Measurements from ENCODE around the gene ANO7. TPM values are rescaled to one million over a fixed set of nuclear protein-coding genes. Genes with fewer than 3 reads are reported as not detected.
A peak's percentile ranks its signal among the peaks of the same experiment; 100 is the strongest.

ANO7 gene
- total and polyA plus RNA-seq, 2 of the 13 experiments (the other 11 are each of a cell fraction or from before 2014, with no cell fraction given): 4.1 to 4.9 TPM

GRCh38 chr2:241148891-241149674 lies 39.4 kb upstream of the ANO7 start, which contains the start of gene PASK (continued):
- TF ChIP-seq ZBED4 (CRISPR knock-in tag; IDR thresholded peaks at IDR 0.05; ENCODE audit: borderline replicate concordance) (peak; percentile 42; the same call in 1 of the 2 replicates), ZNF788 (CRISPR knock-in tag; IDR thresholded peaks at IDR 0.05; ENCODE audit: borderline replicate concordance) (peak; percentile 50; the same call in 1 of the 2 replicates), CHD2 (IDR thresholded peaks at IDR 0.05; ENCODE audit: low read depth, low read length) (0 out of 2 replicates have a peak, but pooled peaks have one; percentile 45), ZGPAT (CRISPR knock-in tag; IDR thresholded peaks at IDR 0.05) (no peak; the same call in 1 of the 2 replicates), ZNF280D (CRISPR knock-in tag; IDR thresholded peaks at IDR 0.05) (no peak), BRD4 (CRISPR knock-in tag; IDR thresholded peaks at IDR 0.05) (peak; percentile 36; the same call in 1 of the 2 replicates), ZSCAN31 (CRISPR knock-in tag; IDR thresholded peaks at IDR 0.05; ENCODE audit: low read depth) (0 out of 2 replicates have a peak, but pooled peaks have one; percentile 29), ZNF160 (CRISPR knock-in tag; IDR thresholded peaks at IDR 0.05) (no peak), ZSCAN21 (CRISPR knock-in tag; IDR thresholded peaks at IDR 0.05; ENCODE audit: borderline replicate concordance) (no peak), MEIS2 (CRISPR knock-in tag; IDR thresholded peaks at IDR 0.05) (peak; percentile 60; the same call in 1 of the 2 replicates), ZNF235 (CRISPR knock-in tag; IDR thresholded peaks at IDR 0.05; ENCODE audit: borderline replicate concordance) (no peak), AKAP8 (CRISPR knock-in tag; IDR thresholded peaks at IDR 0.05) (peak; percentile 29; the same call in 1 of the 2 replicates), CHCHD3 (CRISPR knock-in tag; IDR thresholded peaks at IDR 0.05) (no peak), DNMT3B (CRISPR knock-in tag; conservative IDR thresholded peaks at IDR 0.05) (no peak), RFX5 (IDR thresholded peaks at IDR 0.05; ENCODE audit: low read depth, low read length) (0 out of 2 replicates have a peak, but pooled peaks have one; percentile 23), ZNF138 (CRISPR knock-in tag; IDR thresholded peaks at IDR 0.05; ENCODE audit: low read depth) (peak; percentile 65; the same call in 1 of the 2 replicates), ZNF761 (CRISPR knock-in tag; conservative IDR thresholded peaks at IDR 0.05) (peak; percentile 36; the same call in 1 of the 2 replicates), ZNF430 (CRISPR knock-in tag; IDR thresholded peaks at IDR 0.05) (0 out of 2 replicates have a peak, but pooled peaks have one; percentile 67)
